ENCODE measurements around the gene MINAR1.
"Not testable (repeated sequence)": the region's sequence is repeated elsewhere in the genome, so short reads cannot be mapped to it uniquely, and the experiment has no call there.

The MINAR1 gene, protein sequence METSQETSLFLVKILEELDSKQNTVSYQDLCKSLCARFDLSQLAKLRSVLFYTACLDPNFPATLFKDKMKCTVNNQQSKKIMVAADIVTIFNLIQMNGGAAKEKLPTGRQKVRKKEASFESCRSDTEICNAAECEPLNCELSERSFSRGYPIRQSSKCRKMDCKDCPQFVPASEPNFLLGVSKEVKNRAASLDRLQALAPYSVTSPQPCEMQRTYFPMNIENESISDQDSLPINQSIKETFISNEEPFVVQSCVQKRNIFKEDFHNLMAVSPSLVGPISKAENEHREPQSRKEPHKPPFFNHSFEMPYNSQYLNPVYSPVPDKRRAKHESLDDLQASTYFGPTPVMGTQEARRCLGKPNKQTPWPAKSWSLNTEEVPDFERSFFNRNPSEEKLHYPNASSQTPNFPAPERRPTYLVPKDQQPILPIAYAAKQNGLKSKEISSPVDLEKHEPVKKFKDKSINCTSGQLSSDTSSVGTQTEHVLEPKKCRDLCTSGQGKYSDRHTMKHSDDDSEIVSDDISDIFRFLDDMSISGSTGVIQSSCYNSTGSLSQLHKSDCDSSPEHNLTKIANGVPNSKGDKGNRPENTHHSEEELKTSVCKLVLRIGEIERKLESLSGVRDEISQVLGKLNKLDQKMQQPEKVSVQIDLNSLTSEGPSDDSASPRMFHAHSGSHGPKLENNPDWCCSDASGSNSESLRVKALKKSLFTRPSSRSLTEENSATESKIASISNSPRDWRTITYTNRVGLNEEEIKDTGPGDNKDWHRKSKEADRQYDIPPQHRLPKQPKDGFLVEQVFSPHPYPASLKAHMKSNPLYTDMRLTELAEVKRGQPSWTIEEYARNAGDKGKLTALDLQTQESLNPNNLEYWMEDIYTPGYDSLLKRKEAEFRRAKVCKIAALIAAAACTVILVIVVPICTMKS

GRCh38 chr15:79431636-79432344, at the start of gene MINAR1:
TSS of gene MINAR1 (plus strand) at chr15:79432336. CDS start at chr15:79456148, 23,812 bp downstream.
- no peak for DNase-seq (ENCODE audit: low read depth in 2 of 2, low spot score in 1 of 2)

- DNase-seq (ENCODE audit: low read depth in 2 of 2, low spot score in 1 of 2): no peak
Measured at GRCh38 chr15:79394231-79394630, 37.9 kb upstream of the MINAR1 start.

GRCh38 chr15:79396850-79397249, 35.3 kb upstream of the MINAR1 start:
- no peak for DNase-seq (ENCODE audit: low read depth in 2 of 2, low spot score in 1 of 2)

- no peak for DNase-seq (ENCODE audit: low read depth in 2 of 2, low spot score in 1 of 2)
Measured at GRCh38 chr15:79397269-79397910, 34.7 kb upstream of the MINAR1 start.

GRCh38 chr15:79399606-79400005, 32.5 kb upstream of the MINAR1 start:
- DNase-seq (ENCODE audit: low read depth in 2 of 2, low spot score in 1 of 2): no peak

DNA sequence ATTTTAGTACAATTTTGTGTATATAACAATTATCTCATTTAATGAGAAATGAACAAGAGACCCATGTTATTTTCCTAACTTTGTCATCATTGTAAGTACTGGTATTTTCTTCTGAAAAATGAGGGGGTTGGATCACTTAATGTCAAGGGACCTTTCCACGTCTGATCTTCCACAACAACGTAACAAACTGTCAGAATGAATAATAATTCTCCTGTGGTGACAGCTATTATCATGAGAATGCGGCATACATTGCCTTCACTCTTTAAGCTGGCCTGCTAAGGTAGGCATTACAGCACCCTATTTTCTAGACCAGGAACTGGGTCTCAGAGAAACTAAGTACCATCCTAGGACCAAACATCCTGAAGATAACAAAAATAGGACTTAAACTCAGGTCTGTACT, 31.5 kb upstream of the MINAR1 start:
- no peak for DNase-seq (ENCODE audit: low read depth in 2 of 2, low spot score in 1 of 2)

DNA sequence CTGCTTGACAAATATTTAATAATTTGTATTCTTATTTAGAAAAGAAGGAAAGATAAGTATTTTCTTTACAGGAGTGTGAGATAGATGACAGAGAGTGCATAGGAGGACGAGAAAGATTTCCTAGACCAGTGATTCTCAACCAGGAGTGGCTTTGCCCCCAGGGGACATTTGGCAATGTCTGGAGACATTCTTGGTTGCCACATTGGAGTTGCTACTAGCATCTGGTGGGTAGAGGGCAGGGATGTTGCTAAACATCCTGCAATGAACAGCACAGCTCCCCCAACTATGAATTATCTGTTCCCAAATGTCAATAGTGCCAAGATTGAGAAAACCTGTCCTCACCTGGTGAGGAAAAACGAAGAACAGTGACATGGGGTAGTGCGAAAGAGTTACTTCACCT, 30.8 kb upstream of the MINAR1 start:
- DNase-seq (ENCODE audit: low read depth in 2 of 2, low spot score in 1 of 2): no peak

DNA sequence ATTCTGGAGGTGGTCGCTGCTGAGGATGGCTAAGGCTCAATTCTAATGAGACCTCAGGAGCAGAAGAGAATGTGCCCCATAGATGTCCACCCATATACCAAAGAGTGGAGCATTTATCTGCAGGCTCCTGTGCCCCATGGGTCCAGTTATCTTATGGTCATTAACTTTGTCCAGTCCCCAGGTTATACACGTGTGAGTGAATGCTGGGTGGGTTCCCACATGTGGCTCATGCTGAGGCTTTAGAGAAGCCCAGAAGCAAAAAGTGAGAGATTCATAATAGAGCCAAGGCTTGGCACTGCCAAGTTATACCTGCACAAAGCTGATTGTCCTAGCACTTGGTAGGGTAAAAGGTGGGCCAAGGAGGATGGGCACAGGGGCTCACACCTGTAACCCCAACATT, 30.0 kb upstream of the MINAR1 start:
- no peak for DNase-seq (ENCODE audit: low read depth in 2 of 2, low spot score in 1 of 2)

DNA sequence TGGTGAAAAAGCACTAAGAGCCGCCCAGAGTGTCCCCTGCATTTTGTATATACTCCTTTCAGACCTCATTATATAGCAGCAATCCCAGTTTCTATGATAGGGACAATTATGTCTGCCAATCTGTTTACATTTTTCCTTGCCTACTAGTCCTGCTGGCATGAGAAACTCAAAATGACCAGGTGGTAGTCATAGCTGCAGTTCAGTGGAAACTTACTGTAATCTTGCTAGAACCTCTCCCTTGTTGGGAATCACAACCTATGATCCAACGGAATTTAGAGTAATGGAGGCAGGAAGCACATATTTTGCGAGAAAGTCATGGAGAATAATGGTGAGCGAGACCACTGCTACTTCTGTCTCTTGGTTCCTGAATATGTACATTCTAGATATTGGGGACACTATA, 28.6 kb upstream of the MINAR1 start:
- no peak for DNase-seq (ENCODE audit: low read depth in 2 of 2, low spot score in 1 of 2)

- no peak for DNase-seq (ENCODE audit: low read depth in 2 of 2, low spot score in 1 of 2)
Measured at GRCh38 chr15:79406210-79406609, 25.9 kb upstream of the MINAR1 start.

DNA sequence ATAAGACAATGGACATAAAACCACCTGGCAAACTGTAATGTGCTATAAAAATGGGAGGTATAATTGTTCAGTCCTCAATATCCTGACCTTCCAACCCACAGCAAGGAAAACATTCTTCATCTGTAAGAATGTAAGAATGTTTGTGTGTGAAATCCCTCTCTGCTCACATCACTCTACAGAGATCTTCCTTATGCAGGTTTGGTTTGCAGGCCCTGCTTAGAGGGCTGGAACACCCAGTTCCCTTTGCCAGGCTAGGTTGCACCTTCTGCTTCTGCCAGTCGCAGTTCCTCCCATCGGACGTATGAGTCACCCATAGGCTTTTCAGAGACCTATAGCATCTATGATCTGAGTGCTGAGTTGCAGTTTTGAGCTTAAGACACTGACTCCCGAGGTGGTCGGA, 24.1 kb upstream of the MINAR1 start:
- no peak for DNase-seq (ENCODE audit: low read depth in 2 of 2, low spot score in 1 of 2)

- no peak for DNase-seq (ENCODE audit: low read depth in 2 of 2, low spot score in 1 of 2)
Measured at GRCh38 chr15:79410237-79410636, 21.9 kb upstream of the MINAR1 start.

- no peak for DNase-seq (ENCODE audit: low read depth in 2 of 2, low spot score in 1 of 2)
Measured at GRCh38 chr15:79412010-79412409, 20.1 kb upstream of the MINAR1 start.

DNA sequence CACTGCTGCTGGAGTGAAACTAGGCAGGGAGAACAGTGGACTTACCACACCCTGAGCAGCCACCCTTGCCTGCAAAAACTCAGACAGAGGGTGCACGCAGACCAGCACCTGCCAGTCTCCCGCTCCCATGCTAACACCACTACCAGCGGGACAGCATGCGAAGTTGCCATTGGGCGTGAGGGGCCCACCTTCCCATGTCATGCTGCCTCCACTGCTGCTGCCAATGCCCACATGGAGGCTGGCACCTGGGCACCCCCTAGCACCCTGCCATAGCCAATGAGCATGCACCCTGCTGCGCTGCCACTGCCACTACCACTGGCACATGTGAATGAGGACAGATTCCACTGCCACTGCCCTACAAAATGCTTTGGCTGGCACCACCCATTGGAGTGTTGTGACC, 19.7 kb upstream of the MINAR1 start:
- no peak for DNase-seq (ENCODE audit: low read depth in 2 of 2, low spot score in 1 of 2)

DNA sequence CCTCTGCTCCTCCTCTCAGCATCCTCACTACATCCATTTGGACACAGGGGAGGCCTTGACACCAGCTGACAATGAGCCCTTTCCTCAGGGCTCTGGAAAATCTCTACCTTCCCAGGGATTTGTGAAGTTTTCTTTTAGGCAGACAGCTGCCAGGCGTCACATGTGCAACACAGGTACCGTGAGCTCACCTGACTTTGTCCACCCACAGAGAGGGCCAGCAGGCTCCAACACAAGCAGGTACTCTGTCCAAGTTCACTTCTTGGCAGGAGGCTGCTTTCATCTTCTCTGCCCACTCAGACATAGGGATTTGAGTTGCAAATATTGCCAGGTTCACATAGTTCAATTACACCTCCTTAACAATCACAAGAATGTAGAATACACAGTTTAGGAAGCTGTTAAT, 15.3 kb upstream of the MINAR1 start:
- DNase-seq (ENCODE audit: low read depth in 2 of 2, low spot score in 1 of 2): no peak

GRCh38 chr15:79418693-79419279, 13.3 kb upstream of the MINAR1 start:
- DNase-seq (ENCODE audit: low read depth in 2 of 2, low spot score in 1 of 2): no peak

- no peak for DNase-seq (ENCODE audit: low read depth in 2 of 2, low spot score in 1 of 2)
Measured at GRCh38 chr15:79425591-79426295, 6.4 kb upstream of the MINAR1 start.

DNA sequence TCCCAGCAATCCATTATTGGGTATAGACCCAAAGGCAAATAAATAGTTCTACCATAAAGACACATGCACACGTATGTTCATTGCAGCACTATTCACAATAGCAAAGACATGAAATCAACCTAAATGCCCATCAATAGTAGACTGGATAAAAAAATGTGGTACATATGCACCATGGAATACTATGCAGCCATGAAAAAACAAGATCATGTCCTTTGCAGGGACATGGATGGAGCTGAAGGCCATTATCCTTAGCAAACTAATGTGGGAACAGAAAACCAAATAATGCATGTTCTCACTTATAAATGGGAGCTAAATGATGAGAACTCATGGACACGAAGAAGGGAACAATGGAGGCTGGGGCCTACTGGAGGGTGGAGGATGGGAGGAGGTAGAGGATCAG, 5.2 kb upstream of the MINAR1 start:
- not testable (repeated sequence) for DNase-seq (ENCODE audit: low read depth in 2 of 2, low spot score in 1 of 2)

- DNase-seq (ENCODE audit: low read depth in 2 of 2, low spot score in 1 of 2): no peak
Measured at GRCh38 chr15:79427781-79428598, 4.1 kb upstream of the MINAR1 start.
